ENCODE data around the gene BAX. TPM values are rescaled to one million over a fixed set of nuclear protein-coding genes. Genes with fewer than 3 reads are reported as not detected.

Gene BAX
- total RNA-seq, 1 experiment from 2014 or later = 141 TPM

DNA sequence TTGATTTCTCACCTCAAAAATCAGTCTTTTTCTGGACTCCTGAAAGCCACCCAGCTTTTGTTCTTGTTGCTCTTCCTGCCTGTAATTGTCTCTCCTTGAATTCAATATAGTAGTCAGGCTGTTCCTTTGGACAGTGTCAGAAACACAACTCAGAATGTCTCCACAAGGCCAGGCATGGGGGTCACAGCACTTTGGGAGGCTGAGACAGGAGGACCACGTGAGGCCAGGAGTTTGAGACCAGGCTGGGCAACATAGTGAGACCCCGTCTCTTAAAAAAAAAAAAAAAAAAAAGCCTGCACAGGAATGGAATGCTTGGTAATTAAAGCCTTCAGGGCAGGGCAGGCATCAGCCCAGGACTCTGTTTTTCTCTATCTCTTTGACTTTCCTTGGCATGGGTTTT lies 8.9 kb upstream of the BAX start:
- CTCF ChIA-PET = interaction anchor here (0.6 to 1.1 kb wide), 3 partner anchors 13 to 65 kb away, joined by 3 to 5 read pairs (median 3); partner anchors contain the start of gene DHDH
- Mint-ChIP-seq H3K4me1 (ENCODE audit: low read depth, unreplicated experiment) (no peaks in the 10 kb centered on the region), H3K9me3 (ENCODE audit: low read depth, unreplicated experiment) (peaks cover 2% of the 10 kb centered on the region), H3K27ac (ENCODE audit: unreplicated experiment) (no peak overlapping the region), H3K36me3 (ENCODE audit: insufficient read depth, unreplicated experiment) (no peaks in the 10 kb centered on the region), H3K4me3 (ENCODE audit: low read depth, unreplicated experiment) (no peak overlapping the region), H3K27me3 (ENCODE audit: unreplicated experiment) (no peaks in the 10 kb centered on the region)
- DNase-seq = no peak
- TF ChIP-seq, protein P1, sequence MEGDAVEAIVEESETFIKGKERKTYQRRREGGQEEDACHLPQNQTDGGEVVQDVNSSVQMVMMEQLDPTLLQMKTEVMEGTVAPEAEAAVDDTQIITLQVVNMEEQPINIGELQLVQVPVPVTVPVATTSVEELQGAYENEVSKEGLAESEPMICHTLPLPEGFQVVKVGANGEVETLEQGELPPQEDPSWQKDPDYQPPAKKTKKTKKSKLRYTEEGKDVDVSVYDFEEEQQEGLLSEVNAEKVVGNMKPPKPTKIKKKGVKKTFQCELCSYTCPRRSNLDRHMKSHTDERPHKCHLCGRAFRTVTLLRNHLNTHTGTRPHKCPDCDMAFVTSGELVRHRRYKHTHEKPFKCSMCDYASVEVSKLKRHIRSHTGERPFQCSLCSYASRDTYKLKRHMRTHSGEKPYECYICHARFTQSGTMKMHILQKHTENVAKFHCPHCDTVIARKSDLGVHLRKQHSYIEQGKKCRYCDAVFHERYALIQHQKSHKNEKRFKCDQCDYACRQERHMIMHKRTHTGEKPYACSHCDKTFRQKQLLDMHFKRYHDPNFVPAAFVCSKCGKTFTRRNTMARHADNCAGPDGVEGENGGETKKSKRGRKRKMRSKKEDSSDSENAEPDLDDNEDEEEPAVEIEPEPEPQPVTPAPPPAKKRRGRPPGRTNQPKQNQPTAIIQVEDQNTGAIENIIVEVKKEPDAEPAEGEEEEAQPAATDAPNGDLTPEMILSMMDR (IDR thresholded peaks at IDR 0.05; ENCODE audit: unreplicated experiment) = no peak
- intact Hi-C loops (cut with micrococcal nuclease; ENCODE audit: unreplicated experiment) = no loop called here
- BruUV-seq (replicated peaks) = no TSS peak

DNA sequence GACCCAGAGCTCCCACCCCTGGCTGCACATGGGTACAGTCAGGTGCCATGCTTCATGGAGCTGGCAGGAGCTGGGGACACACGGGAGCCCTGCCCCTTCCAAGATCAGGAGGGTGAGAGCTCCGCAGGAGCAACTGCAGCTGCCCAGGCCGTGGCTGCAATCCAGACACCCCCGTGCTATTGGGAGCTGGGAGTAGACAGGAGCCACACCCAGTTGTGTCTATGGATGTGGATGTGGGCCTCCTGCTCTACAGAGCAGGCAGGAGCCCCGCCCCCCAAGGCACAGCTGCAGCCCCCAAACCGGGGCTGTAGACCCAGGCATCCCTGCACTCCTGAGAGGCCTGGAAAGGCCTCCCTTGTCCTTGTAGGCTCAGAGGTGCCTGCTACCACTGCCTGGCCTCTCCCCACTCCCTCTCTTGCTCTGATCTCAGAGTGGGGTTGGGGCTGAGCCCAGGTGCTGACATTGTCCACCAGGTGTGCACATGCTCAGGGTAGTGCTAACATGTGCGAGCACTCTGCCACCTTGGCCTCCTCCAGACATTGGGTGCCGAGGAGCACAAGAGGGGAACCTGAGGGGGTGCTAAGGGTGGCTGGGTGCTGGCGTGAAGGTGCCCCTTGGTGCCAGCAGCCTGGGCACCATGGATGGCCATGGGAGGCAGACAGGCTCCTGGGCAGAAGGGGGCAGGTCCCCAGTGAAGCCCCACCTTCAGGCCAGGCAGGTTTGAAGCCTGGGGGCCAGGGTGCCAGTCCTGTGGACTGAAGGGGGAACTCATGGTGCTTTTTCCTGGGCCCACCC lies 8.0 kb upstream of the BAX start:
- Mint-ChIP-seq H3K27ac (ENCODE audit: unreplicated experiment) (no peak overlapping the region), H3K27me3 (ENCODE audit: unreplicated experiment) (no peaks in the 10 kb centered on the region), H3K4me1 (ENCODE audit: low read depth, unreplicated experiment) (no peaks in the 10 kb centered on the region), H3K9me3 (ENCODE audit: low read depth, unreplicated experiment) (peaks cover 2% of the 10 kb centered on the region), H3K36me3 (ENCODE audit: insufficient read depth, unreplicated experiment) (no peaks in the 10 kb centered on the region), H3K4me3 (ENCODE audit: low read depth, unreplicated experiment) (no peak overlapping the region)
- TF ChIP-seq, protein P1 (IDR thresholded peaks at IDR 0.05; ENCODE audit: unreplicated experiment) = no peak
- no peak for DNase-seq
- BruUV-seq (replicated peaks) = no TSS peak
- CTCF ChIA-PET = interaction anchor here (0.6 to 1.1 kb wide), 4 partner anchors 13 to 66 kb away, joined by 3 to 5 read pairs (median 3); partner anchors contain the start of gene DHDH
- intact Hi-C loops (cut with micrococcal nuclease; ENCODE audit: unreplicated experiment) = no loop called here

DNA sequence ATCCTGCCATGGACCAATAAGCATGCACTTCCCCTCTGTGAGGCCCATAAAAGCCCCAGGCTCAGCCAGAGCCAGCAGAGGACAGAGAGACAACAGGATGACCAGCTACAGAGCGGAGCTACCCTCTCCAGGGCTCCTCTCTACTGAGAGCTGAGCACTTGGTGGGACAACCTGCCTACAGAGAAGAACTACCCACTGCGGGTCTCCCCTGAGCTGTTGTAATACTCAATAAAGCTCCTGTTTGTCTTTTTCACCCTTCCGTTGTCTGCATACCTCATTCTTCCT lies 7.5 kb upstream of the BAX start:
- H3K36me3 Mint-ChIP-seq (ENCODE audit: insufficient read depth, unreplicated experiment) = no peaks in the 10 kb centered on the region

DNA sequence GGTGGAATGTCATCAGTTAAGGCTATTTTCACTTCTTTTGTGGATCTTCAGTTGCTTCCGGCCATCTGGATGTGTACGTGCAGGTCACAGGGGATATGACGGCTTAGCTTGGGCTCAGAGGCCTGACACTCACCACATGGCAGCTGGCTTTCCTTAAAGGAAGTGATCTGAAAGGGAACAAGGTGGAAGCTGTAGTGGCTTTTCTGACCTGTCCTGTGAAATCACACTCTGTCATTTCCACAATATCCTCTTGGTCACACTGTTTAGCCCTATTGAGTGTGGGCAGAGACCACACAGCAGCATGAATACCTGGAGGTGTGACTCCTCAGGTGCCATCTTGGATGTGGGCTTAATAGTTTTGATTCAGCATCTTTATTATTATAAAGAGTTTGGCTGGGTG lies 4.5 kb upstream of the BAX start:
- no peak overlapping the region for H3K4me3 Mint-ChIP-seq (ENCODE audit: low read depth, unreplicated experiment)
- H3K27ac Mint-ChIP-seq (ENCODE audit: unreplicated experiment) = no peak overlapping the region
- peaks cover 13% of the 10 kb centered on the region for H3K36me3 Mint-ChIP-seq (ENCODE audit: insufficient read depth, unreplicated experiment)
- peaks cover 2% of the 10 kb centered on the region for H3K9me3 Mint-ChIP-seq (ENCODE audit: low read depth, unreplicated experiment)
- intact Hi-C loops (cut with micrococcal nuclease; ENCODE audit: unreplicated experiment) = no loop called here
- H3K4me1 Mint-ChIP-seq (ENCODE audit: low read depth, unreplicated experiment) = peaks cover 6% of the 10 kb centered on the region
- BruUV-seq (replicated peaks) = no TSS peak
- no peak for DNase-seq
- TF ChIP-seq, protein P1 (IDR thresholded peaks at IDR 0.05; ENCODE audit: unreplicated experiment) = no peak
- CTCF ChIA-PET = no interaction called here
- H3K27me3 Mint-ChIP-seq (ENCODE audit: unreplicated experiment) = no peaks in the 10 kb centered on the region

More for the DNA sequence above, 7.5 kb upstream of the BAX start:
- BruUV-seq (replicated peaks) = no TSS peak
- TF ChIP-seq, protein P1 (IDR thresholded peaks at IDR 0.05; ENCODE audit: unreplicated experiment) = no peak
- Mint-ChIP-seq H3K27ac (ENCODE audit: unreplicated experiment) (no peak overlapping the region), H3K27me3 (ENCODE audit: unreplicated experiment) (no peaks in the 10 kb centered on the region), H3K4me3 (ENCODE audit: low read depth, unreplicated experiment) (no peak overlapping the region), H3K4me1 (ENCODE audit: low read depth, unreplicated experiment) (no peaks in the 10 kb centered on the region), H3K9me3 (ENCODE audit: low read depth, unreplicated experiment) (peaks cover 2% of the 10 kb centered on the region)
- no peak for DNase-seq
- intact Hi-C loops (cut with micrococcal nuclease; ENCODE audit: unreplicated experiment) = no loop called here
- CTCF ChIA-PET = interaction anchor here (0.7 kb wide), 1 partner anchor 14 kb away, joined by 3 read pairs; the partner anchor contains the start of gene DHDH
